ENCODE data around the gene RARB. TPM values are rescaled to one million over a fixed set of nuclear protein-coding genes. Genes with fewer than 3 reads are reported as not detected.
A peak's percentile ranks its signal among the peaks of the same experiment; 100 is the strongest.

Gene RARB
- total and polyA plus RNA-seq, 2 of the 13 experiments (the other 11 are each of a cell fraction or from before 2014, with no cell fraction given): 0.16 TPM; not detected in 1

DNA sequence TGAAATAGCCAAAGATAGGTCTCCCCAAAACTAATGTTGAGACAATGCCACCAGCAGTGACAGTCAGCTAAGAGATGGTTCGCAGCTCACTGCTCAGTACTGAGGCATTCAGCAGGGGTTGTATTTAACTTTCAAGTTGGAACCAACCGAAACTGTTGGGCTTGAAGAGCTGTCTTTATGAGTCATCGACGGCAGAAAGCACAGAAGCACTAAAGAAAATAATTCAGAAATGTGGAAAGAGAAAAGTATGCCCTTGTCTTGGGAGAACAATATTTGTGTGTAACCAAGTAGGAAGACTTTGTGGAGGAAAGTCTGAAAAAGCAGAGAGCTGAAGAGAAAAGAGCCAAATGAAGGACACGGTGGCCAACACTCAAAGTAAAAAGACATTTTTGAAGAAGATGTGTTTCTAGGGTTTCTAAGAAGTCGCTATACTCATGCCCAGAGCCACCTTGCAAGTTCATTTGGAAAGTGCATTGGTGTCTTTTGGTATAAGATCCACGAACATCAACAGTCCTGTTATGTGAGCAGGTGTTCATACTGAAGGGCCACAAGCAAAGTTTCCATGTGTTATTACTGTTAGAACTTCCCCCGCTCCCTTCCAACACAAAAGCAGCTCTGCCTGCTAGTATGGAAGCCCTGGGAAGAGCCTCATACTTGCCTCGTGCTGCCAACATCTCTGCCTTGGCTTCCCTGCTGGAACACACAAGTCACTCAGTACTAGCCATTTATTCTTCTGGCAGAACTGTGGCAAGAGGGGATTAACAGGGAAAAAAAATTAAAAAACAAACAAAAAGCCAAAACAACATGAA, 4.1 kb upstream of the RARB start:
- Histone ChIP-seq H3K36me3 (replicated peaks in 1 of 2; ENCODE audit: control insufficient read depth in 1 of 2, insufficient read depth in 2 of 2, low read length in 2 of 2) (no peaks in the 10 kb centered on the region), H3K4me3 (replicated peaks in 1 of 3; ENCODE audit: insufficient read depth in 1 of 3, low read depth in 2 of 3, low read length in 3 of 3) (no peak overlapping the region), H3K27me3 (ENCODE audit: control insufficient read depth in 1 of 2, insufficient read depth in 2 of 2, low read length in 2 of 2) (peaks cover 0 to 21% of the 10 kb centered on the region in 2 experiments; a peak in 3 of 5 replicates), H4K20me1 (ENCODE audit: insufficient read depth, low read length) (no peaks in the 10 kb centered on the region), H3K9ac (ENCODE audit: insufficient read depth, low read depth, low read length) (no peak overlapping the region), H3K27ac (ENCODE audit: extremely low read length, insufficient read depth, low read length) (no peak overlapping the region), H2AFZ (ENCODE audit: low read length) (no peak overlapping the region), H3K4me1 (ENCODE audit: insufficient read depth, low read length) (peaks cover 41% of the 10 kb centered on the region), H3K9me3 (ENCODE audit: low read length) (no peaks in the 10 kb centered on the region), H3K79me2 (ENCODE audit: insufficient read depth, low read length) (no peaks in the 10 kb centered on the region), H3K4me2 (ENCODE audit: low read depth, low read length) (no peak overlapping the region)
- in situ Hi-C loops (cut with HindIII; ENCODE audit: extremely low pct_ligation_motif_present, low pct_unique_long_range_greater_than_20kb) (loop anchor here (10.0 kb wide), 1 partner anchor 161 kb away; no protein-coding TSS in a partner anchor), intact Hi-C loops (cut with micrococcal nuclease; ENCODE audit: unreplicated experiment) (no loop called here)
- FAIRE-seq: no peak
- BruUV-seq (replicated peaks): no TSS peak
- CTCF ChIA-PET (ENCODE audit: low intra/inter-chr PET ratio, low total read pairs): no interaction called here
- DNase-seq (ENCODE audit: low spot score): no peak
- ATAC-seq: no peak
- WGBS (ENCODE audit: low lambda C conversion rate): 32% methylated on average over 9 of the region's 9 CpGs
- TF ChIP-seq ZNF326 (CRISPR knock-in tag; IDR thresholded peaks at IDR 0.05; ENCODE audit: borderline replicate concordance) (no peak), FOSL2 (CRISPR knock-in tag; IDR thresholded peaks at IDR 0.05) (peak; percentile 42; the same call in 1 of the 2 replicates)
- POLR2A ChIA-PET: no interaction called here

DNA sequence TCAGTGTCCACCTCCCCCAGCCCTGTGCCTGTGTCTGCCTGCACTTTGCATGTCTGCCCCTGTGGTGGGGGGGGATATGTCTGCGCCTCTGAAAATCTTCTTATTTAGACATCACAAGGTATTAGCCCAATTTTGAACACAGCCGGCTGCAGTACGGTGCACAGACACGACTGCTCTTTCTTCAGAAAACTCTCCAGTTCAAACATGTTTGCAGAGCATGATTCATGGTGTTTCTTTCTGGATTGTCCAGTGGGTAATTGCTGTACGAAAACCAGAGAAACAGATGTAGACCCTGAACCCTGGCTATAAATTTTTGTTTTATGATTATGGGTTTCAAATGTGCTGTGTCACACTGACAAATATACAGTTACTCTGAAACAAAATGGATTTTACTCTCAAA, 3.4 kb upstream of the RARB start:
- in situ Hi-C loops (cut with HindIII; ENCODE audit: extremely low pct_ligation_motif_present, low pct_unique_long_range_greater_than_20kb): loop anchor here (10.0 kb wide), 1 partner anchor 160 kb away; no protein-coding TSS in a partner anchor
- H3K36me3 ChIP-seq (replicated peaks in 1 of 2; ENCODE audit: control insufficient read depth in 1 of 2, insufficient read depth in 2 of 2, low read length in 2 of 2): no peaks in the 10 kb centered on the region
- no peak overlapping the region for H3K4me3 ChIP-seq (replicated peaks in 1 of 3; ENCODE audit: insufficient read depth in 1 of 3, low read depth in 2 of 3, low read length in 3 of 3)
- POLR2A ChIA-PET: no interaction called here
- CTCF ChIA-PET (ENCODE audit: low intra/inter-chr PET ratio, low total read pairs): no interaction called here
- DNase-seq (ENCODE audit: low spot score) (no peak), FAIRE-seq (no peak), ATAC-seq (peak; percentile 15; the same call in 2 of the 3 replicates)
- 2% methylated on average over 5 of the region's 5 CpGs for WGBS (ENCODE audit: low lambda C conversion rate)
- H3K27ac ChIP-seq (ENCODE audit: extremely low read length, insufficient read depth, low read length): no peak overlapping the region
- peak; percentile 53 for TF ChIP-seq FOSL2 (CRISPR knock-in tag; IDR thresholded peaks at IDR 0.05)
- no peak for TF ChIP-seq TAF1 (CRISPR knock-in tag; IDR thresholded peaks at IDR 0.05)
- H3K79me2 ChIP-seq (ENCODE audit: insufficient read depth, low read length): no peaks in the 10 kb centered on the region
- no peaks in the 10 kb centered on the region for H4K20me1 ChIP-seq (ENCODE audit: insufficient read depth, low read length)
- H3K4me1 ChIP-seq (ENCODE audit: insufficient read depth, low read length): peaks cover 46% of the 10 kb centered on the region
- H3K9me3 ChIP-seq (ENCODE audit: low read length): no peaks in the 10 kb centered on the region
- peaks cover 0 to 27% of the 10 kb centered on the region in 2 experiments; a peak in 3 of 5 replicates for H3K27me3 ChIP-seq (ENCODE audit: control insufficient read depth in 1 of 2, insufficient read depth in 2 of 2, low read length in 2 of 2)
- H3K9ac ChIP-seq (ENCODE audit: insufficient read depth, low read depth, low read length): no peak overlapping the region
- no peak overlapping the region for H2AFZ ChIP-seq (ENCODE audit: low read length)
- intact Hi-C loops (cut with micrococcal nuclease; ENCODE audit: unreplicated experiment): no loop called here
- BruUV-seq (replicated peaks): no TSS peak
- H3K4me2 ChIP-seq (ENCODE audit: low read depth, low read length): no peak overlapping the region

All from HepG2 (cell line).